NCI-H774 (cell line): Measurements from ENCODE around the gene CTNNA2.
A peak's percentile ranks its signal among the peaks of the same experiment; 100 is the strongest.
"Not testable (repeated sequence)": the region's sequence is repeated elsewhere in the genome, so short reads cannot be mapped to it uniquely, and the experiment has no call there.

Experiments used
- DNase-seq: peaks from one replicate; lab custom pipeline; 2025; lab: John Stamatoyannopoulos, UW

CTNNA2 gene

DNA sequence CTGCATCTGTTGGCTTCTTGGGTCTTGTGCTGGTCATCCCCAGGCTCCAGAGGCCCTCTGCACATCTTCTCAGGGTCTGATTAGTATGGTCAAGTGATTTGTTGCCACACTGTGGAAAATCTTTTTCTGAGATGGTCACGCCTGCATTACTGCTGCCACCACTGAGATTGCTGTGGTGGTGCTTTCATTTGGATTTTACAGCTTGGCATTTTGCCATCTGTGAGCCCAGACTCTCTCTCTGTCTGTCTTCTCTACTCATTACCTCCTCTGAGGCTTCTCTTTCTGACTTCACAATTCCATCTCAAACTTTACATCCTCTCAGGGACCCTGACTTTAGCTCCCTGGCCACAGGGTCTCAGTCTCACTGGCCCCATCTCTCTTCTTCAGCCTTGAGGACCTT is 637.1 kb downstream of the CTNNA2 start:
- DNase-seq: no peak

DNA sequence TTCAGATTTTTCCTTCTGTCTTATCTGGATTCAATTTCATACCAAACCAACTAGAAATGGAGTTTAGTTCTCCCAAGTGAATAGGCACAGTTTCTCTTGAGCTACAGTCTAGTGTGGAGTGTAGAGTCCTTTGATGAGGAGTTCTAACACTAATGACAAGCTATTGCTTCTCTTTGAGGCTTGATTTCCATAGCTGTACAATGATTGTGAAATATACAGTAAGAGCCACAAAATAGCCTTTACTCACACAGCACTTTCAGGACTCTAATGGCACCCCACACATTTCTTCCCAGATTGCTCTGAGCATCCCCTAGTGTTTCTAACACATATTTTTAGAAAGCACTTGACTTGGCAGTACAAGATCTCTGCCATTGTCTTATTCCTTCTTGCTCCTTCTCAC is 638.4 kb downstream of the CTNNA2 start:
- DNase-seq: no peak

DNA sequence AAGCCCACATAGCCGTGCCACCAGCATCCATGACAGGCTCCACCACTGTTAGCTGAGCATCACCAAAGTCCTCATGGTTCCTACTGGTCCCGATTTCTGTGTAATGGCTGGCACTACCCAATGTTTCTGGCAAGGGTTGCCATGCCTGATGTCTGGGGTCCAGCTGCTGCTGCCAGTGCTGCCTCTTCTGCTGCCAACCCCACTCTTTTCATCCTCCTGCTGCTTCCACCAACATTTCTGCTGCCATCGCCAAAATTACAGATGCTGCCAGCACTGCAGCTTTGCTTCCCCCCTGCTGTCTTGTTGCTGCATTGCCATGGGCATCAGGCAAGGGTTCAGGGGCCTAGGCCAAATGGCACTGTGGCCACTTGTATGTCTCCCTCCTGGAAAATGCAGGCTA is 638.8 kb downstream of the CTNNA2 start:
- no peak for DNase-seq

DNA sequence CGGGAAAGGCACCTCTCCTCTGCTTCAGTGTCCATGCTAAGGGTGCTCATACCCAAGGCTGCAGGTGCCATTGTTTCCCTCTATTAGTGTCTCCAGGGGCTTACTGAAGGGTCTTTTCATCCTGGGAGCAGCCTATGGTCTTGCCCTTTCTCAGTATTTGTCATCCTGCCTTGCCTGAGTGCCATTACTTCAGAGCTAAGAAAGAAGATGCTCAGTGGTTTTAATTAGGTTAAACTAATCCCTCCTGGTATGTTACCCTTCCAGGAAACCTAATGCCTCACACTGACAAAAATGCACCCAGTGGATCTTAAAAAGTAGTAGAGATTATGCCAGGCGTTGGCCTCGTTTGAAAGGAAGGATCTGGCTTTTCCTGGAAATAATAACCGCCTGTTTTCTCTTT is 640.3 kb downstream of the CTNNA2 start:
- no peak for DNase-seq

DNA sequence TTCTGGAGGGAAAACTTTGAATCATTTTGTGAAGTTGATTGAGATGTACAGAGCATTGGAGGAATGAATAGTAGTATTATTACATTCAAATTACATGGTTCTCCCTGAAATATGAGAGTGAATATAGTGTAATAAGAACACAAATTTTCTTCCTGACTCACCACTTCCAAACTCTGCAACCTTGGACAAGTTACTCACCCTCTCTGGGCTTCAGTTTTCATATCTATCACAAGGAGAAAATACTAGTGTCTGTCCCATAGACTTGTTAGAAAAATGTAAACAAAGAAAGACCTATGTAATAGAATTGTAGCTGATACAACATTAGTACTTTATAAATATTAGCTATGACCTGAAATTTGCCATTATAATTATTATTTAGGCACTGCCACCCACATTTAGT is 640.9 kb downstream of the CTNNA2 start:
- DNase-seq: no peak

DNA sequence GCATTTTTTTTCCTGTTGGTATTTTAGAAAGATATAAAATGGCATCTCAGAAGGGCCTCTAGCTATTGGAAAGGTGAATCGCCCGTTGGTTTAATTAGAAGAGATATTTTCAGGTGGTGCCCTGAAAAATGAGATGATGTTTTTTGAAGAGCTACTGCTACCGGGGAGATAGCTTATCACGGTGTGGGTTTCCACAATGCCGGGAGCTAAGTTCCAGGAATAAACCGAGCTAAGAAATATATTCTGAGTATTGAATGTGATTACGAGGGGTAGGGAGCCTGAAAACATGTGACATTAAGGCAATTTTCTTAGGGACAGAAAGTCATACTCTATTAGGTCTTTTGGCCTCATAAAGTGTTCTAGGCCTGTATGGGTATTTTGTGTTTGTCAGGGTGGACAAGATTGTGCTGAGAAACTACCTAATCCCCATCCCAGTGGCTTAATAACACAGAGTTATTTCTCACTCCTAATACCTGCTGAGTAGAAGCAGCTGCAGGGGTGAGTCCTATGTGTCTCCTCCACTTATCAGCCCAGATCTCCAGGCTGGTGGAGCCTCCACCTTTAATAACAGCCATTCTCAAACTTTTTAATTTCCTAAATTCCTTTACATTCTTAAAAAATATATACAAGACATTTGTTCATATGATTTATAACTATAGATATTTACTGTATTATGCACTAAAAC is 641.5 kb downstream of the CTNNA2 start:
- no peak for DNase-seq

DNA sequence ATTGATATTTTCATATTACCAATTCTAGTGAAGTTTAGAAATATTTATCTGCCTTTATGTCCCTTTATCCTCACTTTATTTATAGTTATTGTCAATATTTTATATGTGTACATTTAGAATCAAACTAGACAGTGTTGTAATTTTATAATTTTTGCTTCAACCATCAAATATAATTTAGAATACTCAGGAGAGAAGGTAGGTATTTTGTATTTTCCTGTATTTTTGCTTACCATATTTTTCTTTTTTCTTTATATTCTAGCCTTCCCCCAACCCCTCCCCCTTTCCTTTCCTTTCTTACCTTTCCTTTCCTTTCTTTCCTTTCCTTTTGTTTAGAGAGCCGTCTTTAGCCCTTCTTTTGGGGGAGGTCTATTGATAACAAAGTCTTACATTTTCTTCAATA is 651.5 kb downstream of the CTNNA2 start:
- no peak for DNase-seq

DNA sequence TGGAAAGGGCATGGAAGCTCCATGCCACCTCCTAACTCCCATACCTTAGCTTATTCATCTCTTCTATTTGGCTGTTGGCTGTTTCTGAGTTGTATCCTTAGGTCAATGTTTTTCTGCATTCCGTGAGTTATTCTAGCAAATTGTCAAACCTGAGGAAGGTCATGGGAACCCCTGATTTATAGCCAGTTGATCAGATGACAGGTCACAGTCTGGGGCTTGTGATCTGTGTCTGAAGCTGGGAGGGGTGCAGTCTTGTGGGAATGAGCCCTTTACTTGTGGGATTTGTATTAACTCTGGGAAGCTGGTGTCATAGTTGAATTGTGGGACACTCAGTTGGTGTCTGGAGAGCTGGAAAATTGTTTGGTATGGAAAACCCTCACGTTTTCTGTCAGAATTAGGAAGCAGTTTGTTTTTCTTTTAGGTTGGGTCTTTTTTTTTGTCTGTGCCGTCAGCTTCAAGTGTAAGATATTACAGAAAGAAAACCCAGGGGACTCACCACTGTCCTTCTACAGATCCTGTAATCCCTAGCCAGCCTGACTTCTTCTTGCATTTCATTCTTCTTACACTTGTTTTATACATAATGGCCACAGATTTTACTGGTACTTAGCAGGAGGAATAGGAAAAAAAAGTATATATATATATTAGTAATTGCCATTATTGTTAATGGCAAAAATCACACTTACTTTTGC is 653.8 kb downstream of the CTNNA2 start:
- no peak for DNase-seq

DNA sequence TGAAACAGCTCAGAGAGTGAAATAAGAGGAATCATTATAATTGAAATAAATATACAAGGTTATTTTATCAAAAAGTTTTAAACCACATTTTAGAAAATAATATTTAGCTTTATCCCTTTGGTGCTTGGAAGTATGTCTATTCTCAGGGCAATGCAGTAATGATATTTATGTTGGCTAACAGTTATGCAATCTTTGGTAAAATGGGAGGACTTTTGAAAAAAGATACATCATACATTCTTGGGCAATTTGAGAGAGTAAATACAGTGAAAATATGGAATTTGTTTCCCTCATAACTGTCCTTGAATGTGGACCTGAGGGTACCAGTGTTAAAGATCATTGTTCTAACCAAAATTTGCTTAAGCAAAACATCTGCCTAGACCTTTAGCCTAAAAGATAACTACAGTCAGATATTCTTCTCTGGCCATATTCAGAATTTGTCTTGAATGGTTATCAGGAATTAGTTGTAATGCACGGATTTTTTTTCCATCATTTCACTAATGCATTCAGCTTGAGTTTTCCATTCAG is 654.5 kb downstream of the CTNNA2 start:
- DNase-seq: no peak

DNA sequence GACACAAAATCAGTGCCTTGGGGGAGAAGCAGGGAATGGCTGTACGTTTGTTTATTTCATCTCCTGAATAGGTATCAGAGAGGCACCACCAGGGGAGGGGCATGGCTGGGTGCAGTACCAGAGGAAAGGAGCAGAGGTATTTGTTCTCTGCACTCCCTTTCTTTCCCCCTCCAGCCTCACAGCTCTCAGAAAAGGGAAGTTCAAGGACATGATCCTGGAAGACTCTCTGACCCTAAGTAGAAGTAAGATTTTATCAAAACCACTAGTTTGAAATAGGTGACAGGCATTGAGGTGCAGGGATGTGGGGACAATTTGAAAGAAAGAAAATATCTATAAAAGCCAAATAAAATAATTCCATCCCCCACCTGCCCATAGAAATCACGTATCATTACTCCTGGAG is 655.2 kb downstream of the CTNNA2 start:
- no peak for DNase-seq

DNA sequence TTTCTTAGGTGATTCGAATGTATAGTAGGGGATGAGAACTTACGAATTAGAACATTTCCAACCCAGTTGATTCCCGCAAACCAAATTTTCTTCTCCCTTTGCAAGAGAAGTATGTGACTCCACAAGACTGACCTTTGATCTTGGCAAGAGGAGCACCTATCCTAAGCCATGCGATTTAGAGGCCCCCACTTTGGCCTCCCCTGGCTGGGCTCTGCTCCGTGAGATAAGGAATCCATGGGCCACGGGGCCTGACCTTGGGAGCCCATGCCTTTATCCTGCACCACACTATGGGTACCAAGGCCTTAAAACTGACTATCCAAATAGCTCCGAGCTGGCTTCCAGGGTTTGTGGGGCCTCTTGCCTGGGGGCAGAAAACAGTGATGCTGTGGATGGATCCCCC is 656.0 kb downstream of the CTNNA2 start:
- no peak for DNase-seq

DNA sequence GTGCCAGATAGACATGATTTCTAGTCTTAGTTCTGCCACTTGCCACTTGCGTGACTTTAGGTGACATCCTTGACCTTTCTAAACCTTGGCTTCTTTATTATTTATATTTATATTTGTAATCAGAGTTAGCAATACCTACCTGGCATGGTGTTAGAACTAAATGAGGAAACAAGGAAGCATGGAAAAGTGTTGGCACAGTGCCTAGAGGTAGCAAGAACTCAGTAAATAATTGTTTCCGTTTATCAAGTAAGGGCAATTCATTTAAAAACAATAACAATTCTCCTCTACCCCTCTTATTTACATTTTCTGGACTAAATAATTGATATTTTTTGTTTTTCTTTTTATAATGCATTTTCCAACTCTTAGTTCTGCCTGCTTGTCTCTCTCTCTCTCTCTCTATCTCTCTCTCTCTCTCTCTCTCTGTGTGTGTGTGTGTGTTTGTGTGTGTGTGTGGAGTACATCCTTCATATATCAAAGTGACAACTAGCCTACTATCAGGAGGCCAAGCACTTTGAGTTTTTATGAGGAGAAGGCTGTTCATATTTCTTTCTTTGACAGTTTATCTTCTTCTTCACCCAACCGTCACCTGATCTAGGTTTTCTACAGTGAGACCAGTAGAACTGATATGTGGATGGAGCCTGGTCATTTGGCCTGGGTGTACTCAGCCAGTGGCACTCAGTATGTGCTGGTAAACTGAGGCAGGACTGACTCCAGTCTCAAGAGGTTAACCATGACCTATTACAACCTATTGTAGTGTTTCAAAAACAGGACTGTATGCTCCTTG is 657.2 kb downstream of the CTNNA2 start:
- DNase-seq: peak; percentile 5

DNA sequence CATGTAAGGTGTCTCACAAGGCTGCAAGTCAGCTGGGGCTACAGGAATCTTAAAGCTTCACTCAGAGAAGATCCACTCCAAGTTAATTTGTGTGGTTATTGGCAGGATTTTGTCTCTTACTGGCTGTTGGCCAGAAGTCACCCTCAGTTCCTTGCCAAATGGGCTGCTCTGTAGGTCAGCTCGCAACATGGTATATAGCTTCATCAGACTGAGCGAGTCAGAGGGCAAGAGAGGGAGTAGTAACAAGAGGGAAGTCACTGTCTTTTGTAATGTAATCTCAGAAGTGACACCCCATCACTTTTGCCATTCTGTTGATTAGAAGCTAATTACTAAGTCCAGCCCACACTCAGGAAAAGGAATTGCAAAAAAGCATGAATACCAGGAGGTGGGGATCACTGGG is 672.2 kb downstream of the CTNNA2 start:
- DNase-seq: no peak

DNA sequence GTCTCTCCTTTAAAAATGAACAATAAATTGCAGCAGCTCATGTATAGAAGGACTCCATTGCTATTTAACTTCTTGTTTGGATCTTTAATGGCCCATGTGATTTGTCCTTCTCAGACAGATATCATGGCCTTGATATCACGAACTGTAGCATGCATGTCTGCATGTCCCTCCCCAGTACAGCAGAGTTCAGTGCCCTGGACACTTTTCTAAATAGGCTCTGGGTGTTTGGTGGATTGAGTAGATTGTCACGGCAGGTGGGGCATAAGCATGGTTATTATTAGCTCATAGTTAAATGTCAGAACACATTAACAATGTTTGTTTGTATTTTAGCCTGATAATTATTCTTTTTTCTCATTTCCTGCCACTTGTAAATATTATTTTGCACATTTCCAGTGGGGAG is 673.4 kb downstream of the CTNNA2 start:
- no peak for DNase-seq

DNA sequence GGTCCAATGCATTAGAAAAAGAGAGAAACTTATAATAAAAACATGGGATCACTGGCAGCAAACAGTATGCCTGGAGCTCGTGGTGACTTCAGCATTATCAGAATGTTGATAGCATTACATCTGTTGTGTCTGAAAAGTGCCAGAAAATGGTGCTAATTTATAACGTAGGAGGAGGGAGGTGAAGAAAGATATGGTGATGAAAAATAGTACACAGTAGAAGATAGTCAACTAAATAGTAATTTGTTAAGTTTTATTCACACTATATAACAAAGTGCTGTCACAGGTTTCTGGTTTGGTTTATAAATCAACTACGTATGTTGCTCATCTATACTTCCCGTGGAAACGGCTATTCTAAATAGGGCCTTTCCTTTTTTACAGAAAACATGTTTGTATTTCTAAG is 674.3 kb downstream of the CTNNA2 start:
- no peak for DNase-seq

DNA sequence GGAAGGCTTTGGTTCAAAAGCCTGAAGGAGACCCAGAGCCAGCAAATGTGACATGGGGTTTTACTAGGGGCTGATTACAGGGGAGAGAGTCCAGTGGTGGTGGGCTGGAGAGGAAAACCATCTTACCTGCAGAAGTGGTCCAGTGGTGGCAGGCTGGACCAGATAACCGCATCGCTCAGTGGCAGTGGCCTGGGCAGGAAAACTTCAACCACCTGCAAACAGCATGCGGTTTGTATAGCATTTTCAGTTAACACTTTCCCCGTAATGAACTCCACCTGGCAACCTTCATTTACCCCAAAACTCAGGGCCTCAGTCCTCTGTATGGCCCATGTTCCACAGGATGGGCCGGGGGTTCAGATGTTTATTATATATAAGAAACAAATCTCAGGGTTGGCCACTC is 677.3 kb downstream of the CTNNA2 start:
- DNase-seq: no peak

DNA sequence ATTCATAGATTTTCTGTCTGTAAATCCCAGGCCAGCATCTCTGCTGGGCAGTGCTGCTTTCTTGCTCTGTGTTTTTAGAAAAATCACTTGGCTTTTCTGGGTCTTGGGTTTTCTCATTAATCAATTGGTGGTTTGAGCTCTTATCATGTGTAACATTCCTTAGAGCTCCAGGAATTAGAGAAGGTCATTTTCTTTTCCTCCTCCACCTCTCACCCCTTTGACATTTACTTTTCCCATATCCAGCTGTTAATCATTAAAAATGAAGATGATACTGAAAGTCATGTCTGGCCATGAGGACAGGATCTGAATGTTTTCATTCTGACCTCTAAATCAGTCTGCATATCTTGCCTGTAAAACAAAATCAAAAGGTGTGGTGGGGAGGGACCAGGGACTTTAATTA is 680.7 kb downstream of the CTNNA2 start:
- DNase-seq: no peak

DNA sequence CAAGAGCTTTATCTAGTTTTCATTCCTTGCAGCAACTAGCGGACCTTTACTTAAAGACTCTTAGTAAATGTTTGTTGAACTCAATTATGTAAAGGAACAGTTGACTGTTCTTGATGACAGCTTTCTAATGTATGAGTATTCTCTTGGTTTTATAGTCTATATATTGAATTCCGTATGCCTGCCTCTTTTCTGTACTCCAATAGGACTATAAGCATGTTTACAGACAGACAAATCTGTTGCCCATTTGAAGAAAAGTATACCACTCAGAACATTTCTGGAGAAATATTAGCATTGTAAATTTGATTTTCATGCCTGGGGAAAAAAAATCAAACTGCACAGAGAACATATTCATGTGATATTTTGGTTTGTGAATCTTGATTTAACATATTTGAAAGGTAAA is 682.2 kb downstream of the CTNNA2 start:
- no peak for DNase-seq

DNA sequence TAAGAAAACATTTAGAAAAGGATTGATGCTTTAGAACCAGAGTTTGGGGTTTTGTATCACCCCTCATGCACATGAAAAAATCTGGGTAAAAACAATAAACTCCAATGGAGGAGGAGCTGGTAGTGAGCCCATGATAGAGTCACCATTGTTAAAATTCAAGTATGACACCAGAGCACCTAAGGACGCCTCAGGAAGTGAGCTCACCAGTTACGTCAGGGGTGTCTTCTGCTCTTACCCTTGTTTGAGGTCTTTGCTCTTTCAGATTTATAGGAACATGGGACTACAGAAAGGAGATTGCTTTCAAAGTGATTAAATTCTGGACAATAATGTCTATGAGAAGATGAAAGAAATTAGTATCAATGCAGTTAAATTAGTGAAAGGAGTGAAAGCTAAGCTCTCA is 685.2 kb downstream of the CTNNA2 start:
- DNase-seq: no peak

DNA sequence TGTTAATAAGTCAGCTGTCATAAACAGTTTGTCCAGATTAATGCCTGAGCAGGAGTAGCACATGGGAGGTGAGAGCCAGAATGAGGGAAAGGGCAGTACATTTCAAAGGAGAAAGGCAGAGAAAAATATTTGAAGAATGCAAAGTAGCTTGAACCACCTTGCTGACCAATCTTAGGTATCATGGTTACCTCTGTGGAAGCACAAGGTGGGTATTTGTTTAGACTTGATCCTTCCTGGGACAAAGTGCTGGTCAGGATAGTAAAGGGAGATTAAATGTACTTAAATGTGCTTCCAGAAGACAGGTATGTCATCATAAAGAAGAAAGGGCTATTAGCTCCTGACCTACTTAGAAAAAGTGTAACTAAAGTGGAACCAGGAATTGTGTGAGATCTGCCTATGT is 686.7 kb downstream of the CTNNA2 start:
- no peak for DNase-seq

DNA sequence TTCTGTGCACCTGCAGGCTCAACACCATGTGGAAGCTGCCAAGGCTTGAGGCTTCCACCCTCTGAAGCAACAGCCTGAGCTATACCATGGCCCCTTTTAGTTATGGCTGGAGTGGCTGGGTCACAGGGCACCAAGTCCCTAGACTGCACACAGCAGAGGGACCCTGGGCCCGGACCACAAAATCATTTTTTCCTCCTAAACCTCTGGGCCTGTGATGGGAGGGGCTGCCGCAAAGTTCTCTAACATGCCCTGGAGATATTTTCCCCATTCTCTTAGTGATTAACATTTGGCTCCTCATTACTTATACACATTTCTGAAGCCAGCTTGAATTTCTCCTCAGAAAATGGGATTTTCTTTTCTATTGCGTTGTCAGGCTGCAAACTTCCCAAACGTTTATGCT is 691.1 kb downstream of the CTNNA2 start:
- DNase-seq: not testable (repeated sequence)

DNA sequence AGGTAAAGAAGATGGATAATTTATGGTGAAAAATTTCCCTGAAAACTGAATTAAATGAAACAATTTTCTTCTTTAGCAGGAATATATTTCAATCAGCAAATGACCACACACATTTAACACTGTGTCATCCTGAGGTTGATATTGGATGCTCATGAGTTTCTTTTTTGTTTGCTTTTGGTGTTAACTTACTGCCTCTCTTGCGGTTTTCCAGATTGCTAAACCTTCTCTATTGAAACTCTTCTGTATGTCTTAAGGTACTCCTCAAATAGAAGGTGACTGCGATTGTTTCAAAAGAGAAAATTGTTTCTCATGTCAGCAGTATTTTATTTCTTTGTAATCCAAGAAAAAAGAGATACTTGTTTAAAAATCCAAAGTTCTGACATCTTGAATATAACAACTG is 692.6 kb downstream of the CTNNA2 start:
- DNase-seq: no peak

DNA sequence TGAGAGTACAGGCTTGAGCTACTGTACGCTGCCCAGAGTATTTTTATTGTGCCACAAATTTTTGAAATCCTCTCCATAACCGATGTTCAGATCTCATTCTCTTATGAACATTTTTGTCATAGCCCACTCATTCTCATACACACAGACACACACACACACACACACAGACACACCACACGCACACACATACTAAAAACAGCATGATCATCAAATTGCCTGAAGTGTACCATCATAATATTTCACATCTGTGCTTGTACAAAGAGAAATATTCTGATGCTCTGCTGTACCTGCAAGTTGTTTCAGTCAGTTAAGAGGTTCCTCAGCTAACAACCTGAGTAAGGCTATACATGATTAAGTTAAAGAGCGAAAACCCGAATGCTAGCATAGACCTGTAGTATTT is 696.6 kb downstream of the CTNNA2 start:
- DNase-seq: no peak
